WTC11 (cell line): ENCODE data around the gene ANO3.

Source experiments
- CREM ChIP-seq: sonication (generic); formaldehyde crosslinking; IDR thresholded peaks from 2 replicates; pipeline ENCODE4 v1.8.1; 2022; ENCODE audit warnings: mild to moderate bottlenecking, missing genetic modification reagents, moderate library complexity
- CTCF ChIP-seq: fragments of 200-600 bp; IDR thresholded peaks from 2 replicates; pipeline ENCODE4 v1.8.0; 2022; ENCODE audit warnings: antibody characterized with exemption
- FOXP1 ChIP-seq: sonication (generic); formaldehyde crosslinking; IDR thresholded peaks from 2 replicates; pipeline ENCODE4 v1.8.0; 2022; ENCODE audit warnings: missing genetic modification reagents, mild to moderate bottlenecking, moderate library complexity, borderline replicate concordance
- MAX ChIP-seq: sonication (generic); formaldehyde crosslinking; IDR thresholded peaks from 2 replicates; pipeline ENCODE4 v1.8.0; 2022; ENCODE audit warnings: mild to moderate bottlenecking, missing genetic modification reagents
- RELA ChIP-seq: sonication (generic); formaldehyde crosslinking; IDR thresholded peaks from 2 replicates; pipeline ENCODE4 v1.8.1; 2022; ENCODE audit warnings: missing genetic modification reagents, mild to moderate bottlenecking, borderline replicate concordance
- USF1 ChIP-seq: sonication (generic); formaldehyde crosslinking; IDR thresholded peaks from 2 replicates; pipeline ENCODE4 v1.8.0; 2022; ENCODE audit warnings: mild to moderate bottlenecking, missing genetic modification reagents
- ZNF121 ChIP-seq: sonication (generic); formaldehyde crosslinking; IDR thresholded peaks from 2 replicates; pipeline ENCODE4 v1.8.0; 2023; ENCODE audit warnings: missing genetic modification reagents
- ZNF263 ChIP-seq: sonication (generic); formaldehyde crosslinking; IDR thresholded peaks from 2 replicates; pipeline ENCODE4 v1.8.1; 2022; ENCODE audit warnings: low read depth, mild to moderate bottlenecking, moderate library complexity, missing genetic modification reagents

- TF ChIP-seq USF1 = no peak
- TF ChIP-seq CTCF = no peak
- TF ChIP-seq FOXP1 (CRISPR knock-in tag) = no peak
- no peak for TF ChIP-seq ZNF263 (CRISPR knock-in tag)
- no peak for TF ChIP-seq CREM (CRISPR knock-in tag)
- no peak for TF ChIP-seq RELA
- no peak for TF ChIP-seq ZNF121 (CRISPR knock-in tag)
- no peak for TF ChIP-seq MAX (CRISPR knock-in tag)
These were observed 78.9 kb downstream of the ANO3 start for GRCh38 chr11:26410706-26411366.
